IPS-15b (cell line): ENCODE measurements around the gene ZNF555.
"Not testable (repeated sequence)": the region's sequence is repeated elsewhere in the genome, so short reads cannot be mapped to it uniquely, and the experiment has no call there.

Source experiments
- H3K27me3 ChIP-seq: one replicate; pipeline ENCODE4 v1.6.1; 2013; ENCODE audit warnings: low read length; ENCODE audit not compliant: control insufficient read depth, insufficient read depth
- H3K36me3 ChIP-seq: one replicate; pipeline ENCODE4 v1.6.1; 2013; ENCODE audit warnings: low read length; ENCODE audit not compliant: control insufficient read depth, insufficient read depth
- H3K4me1 ChIP-seq: one replicate; pipeline ENCODE4 v1.6.1; 2013; ENCODE audit warnings: mild to moderate bottlenecking, low read length; ENCODE audit not compliant: control insufficient read depth, insufficient read depth
- H3K4me3 ChIP-seq: one replicate; pipeline ENCODE4 v1.5.1; 2013; ENCODE audit warnings: low read depth, low read length
- H3K9ac ChIP-seq: one replicate; pipeline ENCODE4 v1.6.1; 2013; ENCODE audit warnings: low read depth, mild to moderate bottlenecking, low read length
- H3K9me3 ChIP-seq: one replicate; pipeline ENCODE4 v1.6.1; 2013; ENCODE audit warnings: mild to moderate bottlenecking, low read length; ENCODE audit not compliant: control insufficient read depth, insufficient read depth

The ZNF555 gene

DNA sequence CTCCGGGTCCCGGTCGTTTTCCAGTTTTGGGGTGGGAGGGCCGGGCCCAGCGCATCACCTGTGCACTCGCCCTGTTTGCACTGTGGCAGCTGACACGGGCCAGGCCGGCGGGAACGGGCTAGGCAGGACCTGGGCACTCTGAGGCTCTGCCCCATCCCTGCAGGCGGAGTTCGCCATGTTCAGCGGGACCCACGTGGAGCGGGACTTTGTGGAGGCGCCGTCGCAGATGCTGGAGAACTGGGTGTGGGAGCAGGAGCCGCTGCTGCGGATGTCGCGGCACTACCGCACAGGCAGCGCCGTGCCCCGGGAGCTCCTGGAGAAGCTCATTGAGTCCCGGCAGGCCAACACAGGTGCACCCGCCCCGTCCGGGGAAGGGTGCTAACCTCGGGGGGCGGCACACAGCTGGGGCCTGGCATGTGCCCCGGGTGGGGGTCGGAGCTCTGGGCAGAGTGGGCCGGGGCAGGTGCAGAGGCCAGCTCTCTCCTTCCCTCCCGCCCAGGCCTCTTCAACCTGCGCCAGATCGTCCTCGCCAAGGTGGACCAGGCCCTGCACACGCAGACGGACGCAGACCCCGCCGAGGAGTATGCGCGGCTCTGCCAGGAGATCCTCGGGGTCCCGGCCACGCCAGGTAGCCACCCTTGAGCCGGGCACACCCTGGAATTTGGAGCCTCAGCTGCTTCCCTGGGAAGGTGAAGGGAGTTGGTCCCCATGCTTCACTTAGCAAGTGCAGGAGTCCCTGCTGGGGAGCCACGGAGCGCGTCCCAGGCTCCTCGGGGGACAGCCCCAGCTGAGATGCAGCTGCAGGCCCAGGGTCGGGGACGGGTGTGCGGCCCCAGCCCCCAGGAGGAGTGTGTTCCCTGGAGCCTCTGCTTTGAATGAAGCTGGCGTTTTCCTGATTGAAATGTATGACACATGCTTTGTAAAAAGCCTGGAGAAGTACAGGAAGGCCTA, 30.9 kb upstream of the ZNF555 start:
- no peaks in the 10 kb centered on the region for H3K4me1 ChIP-seq
- H3K27me3 ChIP-seq: no peaks in the 10 kb centered on the region
- no peak overlapping the region for H3K4me3 ChIP-seq
- peaks cover 80% of the 10 kb centered on the region for H3K36me3 ChIP-seq
- H3K9ac ChIP-seq: no peak overlapping the region
- no peaks in the 10 kb centered on the region for H3K9me3 ChIP-seq

DNA sequence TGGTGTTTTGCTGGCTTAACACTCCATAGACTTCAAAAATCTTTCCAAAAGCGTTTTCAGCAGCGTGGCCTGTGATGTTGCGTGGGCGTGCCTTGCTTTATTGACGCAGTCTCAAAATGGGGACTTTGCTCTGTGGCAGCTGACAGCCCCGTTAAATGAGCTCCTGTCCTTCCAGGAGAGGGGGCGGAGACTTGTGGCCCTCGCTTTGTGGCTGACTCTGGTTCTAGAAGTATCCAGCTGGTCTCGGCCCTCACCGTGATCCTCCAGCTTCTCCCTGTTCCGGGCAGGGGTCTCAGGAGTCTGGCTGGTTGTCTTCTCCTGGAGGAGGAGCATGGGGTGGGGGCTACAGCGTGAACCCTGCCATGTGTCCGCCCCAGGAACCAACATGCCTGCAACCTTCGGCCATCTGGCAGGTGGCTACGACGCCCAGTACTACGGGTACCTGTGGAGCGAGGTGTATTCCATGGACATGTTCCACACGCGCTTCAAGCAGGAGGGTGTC, 30.0 kb upstream of the ZNF555 start:
- Histone ChIP-seq H3K9me3 (no peaks in the 10 kb centered on the region), H3K4me3 (no peak overlapping the region), H3K27me3 (no peaks in the 10 kb centered on the region), H3K4me1 (no peaks in the 10 kb centered on the region), H3K36me3 (peaks cover 74% of the 10 kb centered on the region), H3K9ac (no peak overlapping the region)

- no peaks in the 10 kb centered on the region for H3K27me3 ChIP-seq
- no peaks in the 10 kb centered on the region for H3K9me3 ChIP-seq
- H3K9ac ChIP-seq: no peak overlapping the region
- no peaks in the 10 kb centered on the region for H3K4me1 ChIP-seq
- H3K4me3 ChIP-seq: no peak overlapping the region
- H3K36me3 ChIP-seq: peaks cover 69% of the 10 kb centered on the region
These were observed 29.4 kb upstream of the ZNF555 start for GRCh38 chr19:2811735-2812413.

DNA sequence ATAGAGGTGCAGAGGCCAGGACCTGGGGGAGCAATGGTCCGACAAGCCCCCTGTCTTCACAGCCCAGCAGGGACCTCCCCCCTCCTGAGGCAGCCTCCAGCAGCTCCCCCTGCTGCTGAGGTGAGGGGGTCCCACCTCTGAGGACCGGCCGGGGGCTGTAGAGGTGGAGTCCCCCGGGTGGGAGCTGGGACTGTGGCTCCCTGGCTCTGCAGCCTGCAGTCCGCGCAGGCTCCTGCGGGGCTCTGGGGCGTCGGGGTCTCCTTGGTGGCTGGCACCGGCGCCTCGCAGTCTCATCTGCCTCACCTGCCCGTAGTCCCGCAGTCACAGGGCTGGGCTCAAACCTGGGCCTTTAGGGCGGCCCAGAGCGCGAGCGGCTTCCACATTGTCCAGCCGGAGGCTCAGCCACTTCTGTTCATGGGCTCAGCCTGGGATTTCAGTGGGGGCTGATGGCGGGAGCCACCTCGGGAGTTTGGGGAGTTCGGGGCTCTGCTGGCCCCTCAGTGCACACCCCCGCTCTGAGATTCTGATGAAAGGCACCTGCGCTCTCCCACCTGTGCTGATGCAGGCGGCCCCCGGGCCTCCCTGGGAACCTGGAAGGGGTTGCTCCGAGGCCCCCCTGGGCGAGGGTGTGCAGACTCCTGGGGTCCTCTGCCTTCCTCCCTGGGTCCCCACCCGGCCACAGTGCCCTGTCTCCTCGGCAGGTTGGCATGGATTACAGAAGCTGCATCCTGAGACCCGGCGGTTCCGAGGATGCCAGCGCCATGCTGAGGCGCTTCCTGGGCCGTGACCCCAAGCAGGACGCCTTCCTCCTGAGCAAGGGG, 28.7 kb upstream of the ZNF555 start:
- H3K9ac ChIP-seq: no peak overlapping the region
- H3K36me3 ChIP-seq: peaks cover 62% of the 10 kb centered on the region
- no peaks in the 10 kb centered on the region for H3K4me1 ChIP-seq
- no peak overlapping the region for H3K4me3 ChIP-seq
- H3K9me3 ChIP-seq: no peaks in the 10 kb centered on the region
- H3K27me3 ChIP-seq: no peaks in the 10 kb centered on the region

- no peaks in the 10 kb centered on the region for H3K4me1 ChIP-seq
- no peaks in the 10 kb centered on the region for H3K27me3 ChIP-seq
- H3K9me3 ChIP-seq: no peaks in the 10 kb centered on the region
- no peak overlapping the region for H3K4me3 ChIP-seq
- H3K9ac ChIP-seq: no peak overlapping the region
- H3K36me3 ChIP-seq: peaks cover 54% of the 10 kb centered on the region
These were observed 27.8 kb upstream of the ZNF555 start for GRCh38 chr19:2813235-2814160.

GRCh38 chr19:2814426-2814825, 26.8 kb upstream of the ZNF555 start:
- H3K27me3 ChIP-seq: no peaks in the 10 kb centered on the region
- H3K4me3 ChIP-seq: no peak overlapping the region
- H3K36me3 ChIP-seq: peaks cover 45% of the 10 kb centered on the region
- H3K9me3 ChIP-seq: no peaks in the 10 kb centered on the region
- H3K4me1 ChIP-seq: no peaks in the 10 kb centered on the region
- no peak overlapping the region for H3K9ac ChIP-seq

DNA sequence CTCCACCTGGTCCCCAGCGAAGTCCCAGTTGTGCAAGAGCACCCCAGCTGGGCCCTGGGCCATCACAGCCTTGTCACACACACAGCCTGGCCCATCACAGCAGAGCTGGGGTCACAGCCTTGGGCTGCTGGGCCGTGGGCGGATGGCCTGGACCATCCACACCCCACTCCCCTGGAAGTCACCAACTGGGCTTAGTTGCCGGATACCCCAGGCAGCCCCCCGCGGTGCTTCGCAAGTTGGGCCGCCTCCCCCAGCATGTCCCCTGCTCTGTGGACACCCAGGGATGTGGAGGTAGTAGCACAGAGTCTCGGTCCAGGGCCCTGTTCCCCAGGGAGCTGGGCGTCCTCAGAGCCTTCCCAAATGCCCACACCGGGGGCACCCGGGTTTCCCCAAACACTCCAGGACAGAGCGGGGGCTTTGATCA, 26.1 kb upstream of the ZNF555 start:
- H3K27me3 ChIP-seq: no peaks in the 10 kb centered on the region
- no peak overlapping the region for H3K4me3 ChIP-seq
- peaks cover 38% of the 10 kb centered on the region for H3K36me3 ChIP-seq
- H3K4me1 ChIP-seq: no peaks in the 10 kb centered on the region
- H3K9me3 ChIP-seq: no peaks in the 10 kb centered on the region
- no peak overlapping the region for H3K9ac ChIP-seq

- peaks cover 30% of the 10 kb centered on the region for H3K36me3 ChIP-seq
- H3K9ac ChIP-seq: no peak overlapping the region
These were observed 25.4 kb upstream of the ZNF555 start for GRCh38 chr19:2815923-2816322.

GRCh38 chr19:2816641-2817040, 24.6 kb upstream of the ZNF555 start:
- Histone ChIP-seq H3K4me1 (no peaks in the 10 kb centered on the region), H3K4me3 (no peak overlapping the region), H3K9ac (no peak overlapping the region), H3K36me3 (peaks cover 24% of the 10 kb centered on the region), H3K27me3 (no peaks in the 10 kb centered on the region), H3K9me3 (no peaks in the 10 kb centered on the region)

More at GRCh38 chr19:2815923-2816322, 25.4 kb upstream of the ZNF555 start:
- H3K27me3 ChIP-seq: no peaks in the 10 kb centered on the region
- no peak overlapping the region for H3K4me3 ChIP-seq
- no peaks in the 10 kb centered on the region for H3K4me1 ChIP-seq
- H3K9me3 ChIP-seq: no peaks in the 10 kb centered on the region

- not testable (repeated sequence) for H3K9ac ChIP-seq, H3K27me3 ChIP-seq, H3K4me3 ChIP-seq, H3K4me1 ChIP-seq, H3K9me3 ChIP-seq
- peaks cover 18% of the 10 kb centered on the region for H3K36me3 ChIP-seq
These were observed 23.9 kb upstream of the ZNF555 start for GRCh38 chr19:2817237-2817829.
